Activated CD4-positive, alpha-beta T cell treated with anti-CD3 and anti-CD28 coated beads for 36 hours (primary cell): ENCODE measurements around the gene AAMP. TPM values are rescaled to one million over a fixed set of nuclear protein-coding genes. Genes with fewer than 3 reads are reported as not detected.
"Not testable (repeated sequence)": the region's sequence is repeated elsewhere in the genome, so short reads cannot be mapped to it uniquely, and the experiment has no call there.

Experiments
- ATAC-seq: fragments of 200-7000 bp; cut with Tn5 transposase; one replicate; pipeline ENCODE4 v1.10.0; 2021; ENCODE audit warnings: mild to moderate bottlenecking, moderate library complexity
- CTCF ChIA-PET: fragments of 350-600 bp; sonication (Branson Sonifier 250); formaldehyde crosslinking; loops from one replicate; lab custom pipeline; 2021; ENCODE audit warnings: antibody characterized with exemption; lab: Charles Lee
- POLR2A ChIA-PET: fragments of 350-600 bp; sonication (Branson Sonifier 250); formaldehyde crosslinking; loops from one replicate; lab custom pipeline; 2021; ENCODE audit warnings: antibody characterized with exemption, inconsistent platforms; lab: Charles Lee
- DNase-seq: peaks from one replicate; pipeline ENCODE4 v3.0.0-alpha.2; 2020
- H3K27ac Mint-ChIP-seq: one replicate; pipeline ENCODE4 v1.8.0; 2021; ENCODE audit warnings: mixed read lengths
- H3K27me3 Mint-ChIP-seq: one replicate; pipeline ENCODE4 v1.8.0; 2021; ENCODE audit warnings: mixed read lengths
- H3K36me3 Mint-ChIP-seq: one replicate; pipeline ENCODE4 v1.8.0; 2021; ENCODE audit warnings: low read depth, mixed read lengths
- H3K4me1 Mint-ChIP-seq: one replicate; pipeline ENCODE4 v1.8.0; 2021; ENCODE audit warnings: mixed read lengths
- H3K4me3 Mint-ChIP-seq: one replicate; pipeline ENCODE4 v1.8.0; 2021; ENCODE audit warnings: mild to moderate bottlenecking, moderate library complexity, mixed read lengths
- H3K9me3 Mint-ChIP-seq: one replicate; pipeline ENCODE4 v1.8.0; 2021; ENCODE audit warnings: low read depth, mixed read lengths
- intact Hi-C, 2 experiments: fragments of 100-400 bp; cut with DNase I in 1 of 2; cut with micrococcal nuclease in 1 of 2; formaldehyde crosslinking; loops; one replicate each; pipeline versions ENCODE4 v1.14.2 to v1.15.1; 2022 to 2024; cut with DNase I, micrococcal nuclease
- total RNA-seq, 2 experiments: library from RNA; stranded (reverse); gene quantifications; one replicate each; pipeline ENCODE4 v1.2.3, GENCODE V29; 2021

The AAMP gene
- total RNA-seq, 2 experiments from 2014 or later, result 49.7 to 72.2 TPM

DNA sequence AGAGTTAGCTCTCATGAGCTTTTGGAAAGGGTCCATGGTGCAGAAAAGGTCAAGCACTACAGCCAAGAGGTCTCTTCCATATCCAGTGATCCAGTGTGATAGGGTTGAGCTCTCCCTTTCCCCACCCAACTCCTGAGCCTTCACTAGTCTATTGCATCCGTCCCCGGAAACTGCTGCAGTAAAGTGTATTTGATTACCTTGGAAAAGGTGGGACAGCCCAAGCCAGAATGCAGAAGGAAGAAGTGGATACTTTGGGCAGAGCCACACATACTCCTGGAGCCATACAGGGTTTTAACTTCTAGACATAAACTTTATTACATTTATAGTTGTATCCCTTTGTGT, 3.9 kb upstream of the AAMP start:
- Mint-ChIP-seq H3K27me3 (no peaks in the 10 kb centered on the region), H3K9me3 (no peaks in the 10 kb centered on the region), H3K36me3 (peaks cover 46% of the 10 kb centered on the region), H3K4me3 (no peak overlapping the region), H3K27ac (peak overlapping the region; percentile 43), H3K4me1 (peaks cover 26% of the 10 kb centered on the region)
- no peak for DNase-seq
- POLR2A ChIA-PET, result interaction anchor here (0.8 kb wide), 1 partner anchor 13 kb away, joined by 3 read pairs; no protein-coding TSS in a partner anchor
- intact Hi-C loops, result loop anchor here (5.0 kb wide), 2 partner anchors 1113 to 1862 kb away; partner anchors contain the start of genes DNPEP (in 1 of the 2) and SMARCAL1 (in 1 of the 2)
- no peak for ATAC-seq
- CTCF ChIA-PET, result interaction anchor here (1.1 to 7.4 kb wide), 8 partner anchors 10 to 574 kb away, joined by 3 to 205 read pairs (median 6); partner anchors contain the start of genes CATIP and TMBIM1

GRCh38 chr2:218273214-218273907, 3.4 kb upstream of the AAMP start:
- not testable (repeated sequence) for H3K27me3 Mint-ChIP-seq, ATAC-seq, H3K9me3 Mint-ChIP-seq, DNase-seq, H3K4me3 Mint-ChIP-seq
- peak overlapping the region; percentile 43 for H3K27ac Mint-ChIP-seq
- POLR2A ChIA-PET, result interaction anchor here (0.8 kb wide), 1 partner anchor 14 kb away, joined by 3 read pairs; no protein-coding TSS in a partner anchor
- H3K36me3 Mint-ChIP-seq, result peaks cover 44% of the 10 kb centered on the region
- peaks cover 26% of the 10 kb centered on the region for H3K4me1 Mint-ChIP-seq
- CTCF ChIA-PET, result interaction anchor here (0.8 to 7.4 kb wide), 13 partner anchors 10 to 574 kb away, joined by 3 to 205 read pairs (median 4); partner anchors contain the start of genes CATIP and TMBIM1
- intact Hi-C loops, result loop anchor here (5.0 kb wide), 2 partner anchors 1114 to 1861 kb away; partner anchors contain the start of genes DNPEP (in 1 of the 2) and SMARCAL1 (in 1 of the 2)

DNA sequence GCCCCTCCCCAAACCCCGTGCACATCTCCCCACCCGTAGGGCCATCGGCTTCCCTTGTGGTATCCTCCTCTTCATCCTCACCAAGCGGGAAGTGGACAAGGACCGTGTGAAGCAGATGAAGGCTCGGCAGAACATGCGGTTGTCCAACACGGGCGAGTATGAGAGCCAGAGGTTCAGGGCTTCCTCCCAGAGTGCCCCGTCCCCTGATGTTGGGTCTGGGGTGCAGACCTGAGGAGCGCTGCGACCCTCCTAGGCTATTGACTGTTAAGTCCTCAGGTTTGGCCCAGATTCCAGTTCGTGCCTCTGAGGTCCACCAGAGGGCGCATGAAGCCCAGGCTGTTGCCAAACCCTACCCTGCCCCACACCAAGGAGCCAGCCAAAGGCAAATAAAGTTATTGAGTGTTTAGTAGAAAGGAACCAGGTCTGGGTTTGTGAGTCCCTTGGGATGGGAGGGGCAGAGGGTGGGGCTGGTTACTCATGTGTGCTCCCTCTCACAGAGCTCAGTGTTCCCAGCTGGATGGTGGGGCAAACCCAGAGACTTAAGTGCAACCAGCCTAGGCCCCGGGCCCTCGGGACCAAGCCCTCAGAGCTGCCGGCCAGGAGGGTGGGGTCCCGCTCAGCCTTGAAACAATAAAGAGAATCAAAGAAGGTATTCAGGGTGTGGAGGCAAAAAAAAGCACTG, 2.7 kb upstream of the AAMP start:
- ChIA-PET POLR2A (interaction anchor here (0.7 kb wide), 1 partner anchor 12 kb away, joined by 3 read pairs; no protein-coding TSS in a partner anchor), CTCF (interaction anchor here (0.6 to 7.4 kb wide), 18 partner anchors 9 to 575 kb away, joined by 3 to 205 read pairs (median 6); partner anchors contain the start of genes CATIP and TMBIM1)
- Mint-ChIP-seq H3K4me3 (no peak overlapping the region), H3K4me1 (peaks cover 28% of the 10 kb centered on the region), H3K27ac (no peak overlapping the region), H3K27me3 (no peaks in the 10 kb centered on the region), H3K36me3 (peaks cover 42% of the 10 kb centered on the region), H3K9me3 (no peaks in the 10 kb centered on the region)
- intact Hi-C loops, result loop anchor here (1.0 to 5.0 kb wide), 3 partner anchors 84 to 1860 kb away; partner anchors contain the start of genes CATIP (in 1 of the 2), DNPEP (in 1 of the 2) and SMARCAL1 (in 1 of the 2)
- ATAC-seq (peak; percentile 21), DNase-seq (peak; percentile 88)

DNA sequence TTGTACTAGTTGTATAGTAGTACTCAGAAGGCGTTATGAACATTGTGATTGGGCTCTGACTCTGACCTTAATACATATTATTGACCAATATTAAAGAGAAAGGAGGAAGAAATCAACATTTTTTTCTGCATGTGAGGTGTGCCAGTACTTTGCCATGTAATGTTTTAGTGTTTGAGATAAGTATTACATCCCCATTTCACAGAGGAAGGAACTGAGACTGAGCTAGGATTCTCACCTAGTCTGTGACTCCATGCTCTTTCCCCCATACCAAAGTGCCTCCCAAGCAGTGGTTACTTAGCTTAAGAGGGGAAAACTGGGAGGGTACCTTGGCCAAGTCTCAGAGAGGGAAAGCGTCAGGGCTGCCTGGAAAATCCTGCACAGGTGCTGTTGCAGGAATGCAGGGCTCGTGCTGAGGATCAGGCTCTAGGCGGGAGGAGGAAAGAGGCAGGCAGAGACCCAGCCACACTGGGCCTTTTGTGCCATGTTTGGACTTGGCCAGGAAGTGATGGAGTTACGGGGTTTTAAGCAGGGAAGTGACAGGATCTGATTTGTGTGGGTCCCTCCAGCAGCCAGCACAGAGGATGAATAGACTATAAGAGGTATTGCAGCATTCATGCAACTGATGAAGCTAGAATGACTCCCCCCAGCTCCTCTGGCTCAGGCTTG, 2.1 kb upstream of the AAMP start:
- Mint-ChIP-seq H3K4me3 (peak overlapping the region; percentile 88), H3K9me3 (no peaks in the 10 kb centered on the region), H3K36me3 (peaks cover 43% of the 10 kb centered on the region), H3K27me3 (no peaks in the 10 kb centered on the region), H3K4me1 (peaks cover 34% of the 10 kb centered on the region), H3K27ac (peak overlapping the region; percentile 3)
- intact Hi-C loops, result loop anchor here (1.0 to 5.0 kb wide), 6 partner anchors 84 to 1860 kb away; partner anchors contain the start of genes BCS1L (in 1 of the 2), CATIP (in 1 of the 2), DNPEP (in 1 of the 2) and GMPPA (in 1 of the 2)
- ChIA-PET CTCF (interaction anchor here (0.6 to 7.4 kb wide), 24 partner anchors 11 to 593 kb away, joined by 3 to 205 read pairs (median 4); partner anchors contain the start of genes CATIP, GPBAR1 and TMBIM1), POLR2A (interaction anchor here (0.6 to 2.3 kb wide), 4 partner anchors 12 to 85 kb away, joined by 3 to 24 read pairs (median 6); no protein-coding TSS in a partner anchor)
- no peak for ATAC-seq
- DNase-seq, result no peak

DNA sequence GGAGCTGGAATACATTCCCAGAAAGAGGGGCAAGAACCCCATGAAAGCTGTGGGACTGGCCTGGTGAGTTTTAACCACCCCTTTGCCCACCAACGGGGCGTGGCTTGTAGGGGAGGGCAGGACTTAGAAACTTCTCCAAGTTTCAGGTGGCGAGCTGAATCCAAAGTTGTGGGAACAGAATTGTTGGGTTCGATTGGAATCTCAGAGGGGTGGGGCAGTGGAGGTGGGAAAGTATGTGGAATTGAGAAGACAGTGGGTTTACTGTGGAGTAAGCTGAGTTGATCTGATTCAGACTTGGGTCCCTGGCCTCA, 1.5 kb upstream of the AAMP start:
- H3K36me3 Mint-ChIP-seq, result peaks cover 38% of the 10 kb centered on the region
- no peaks in the 10 kb centered on the region for H3K9me3 Mint-ChIP-seq
- DNase-seq (no peak), ATAC-seq (no peak)
- CTCF ChIA-PET, result interaction anchor here (0.6 to 7.4 kb wide), 19 partner anchors 10 to 593 kb away, joined by 3 to 205 read pairs (median 4); partner anchors contain the start of genes CATIP, GPBAR1 and TMBIM1
- intact Hi-C loops, result loop anchor here (2.0 to 5.0 kb wide), 5 partner anchors 387 to 1859 kb away; partner anchors contain the start of genes BCS1L (in 1 of the 2), DNPEP (in 1 of the 2), GMPPA (in 1 of the 2) and SMARCAL1 (in 1 of the 2)
- H3K4me3 Mint-ChIP-seq, result peak overlapping the region; percentile 88
- no peaks in the 10 kb centered on the region for H3K27me3 Mint-ChIP-seq
- POLR2A ChIA-PET, result interaction anchor here (0.6 to 2.3 kb wide), 3 partner anchors 15 to 85 kb away, joined by 3 to 24 read pairs (median 9); no protein-coding TSS in a partner anchor
- H3K4me1 Mint-ChIP-seq, result peaks cover 34% of the 10 kb centered on the region
- H3K27ac Mint-ChIP-seq, result peak overlapping the region; percentile 86

GRCh38 chr2:218270721-218271486, 967 bp upstream of the AAMP start:
- CTCF ChIA-PET, result interaction anchor here (0.6 to 7.4 kb wide), 25 partner anchors 9 to 401 kb away, joined by 3 to 205 read pairs (median 4); partner anchors contain the start of genes ARPC2, CATIP, GPBAR1 and RNF25
- H3K27me3 Mint-ChIP-seq, result no peaks in the 10 kb centered on the region
- POLR2A ChIA-PET, result interaction anchor here (0.6 to 2.3 kb wide), 9 partner anchors 11 to 216 kb away, joined by 3 to 24 read pairs (median 4); partner anchors contain the start of gene ARPC2
- intact Hi-C loops, result loop anchor here (1.0 to 5.0 kb wide), 16 partner anchors 15 to 1859 kb away; partner anchors contain the start of genes ARPC2 (in 2 of the 2), CNOT9 (in 2 of the 2), TMBIM1 (in 2 of the 2) and USP37 (in 2 of the 2)
- H3K4me1 Mint-ChIP-seq, result peaks cover 34% of the 10 kb centered on the region
- H3K9me3 Mint-ChIP-seq, result no peaks in the 10 kb centered on the region
- H3K27ac Mint-ChIP-seq, result peak overlapping the region; percentile 86
- peaks cover 36% of the 10 kb centered on the region for H3K36me3 Mint-ChIP-seq
- peak overlapping the region; percentile 88 for H3K4me3 Mint-ChIP-seq
- DNase-seq (no peak), ATAC-seq (no peak)

DNA sequence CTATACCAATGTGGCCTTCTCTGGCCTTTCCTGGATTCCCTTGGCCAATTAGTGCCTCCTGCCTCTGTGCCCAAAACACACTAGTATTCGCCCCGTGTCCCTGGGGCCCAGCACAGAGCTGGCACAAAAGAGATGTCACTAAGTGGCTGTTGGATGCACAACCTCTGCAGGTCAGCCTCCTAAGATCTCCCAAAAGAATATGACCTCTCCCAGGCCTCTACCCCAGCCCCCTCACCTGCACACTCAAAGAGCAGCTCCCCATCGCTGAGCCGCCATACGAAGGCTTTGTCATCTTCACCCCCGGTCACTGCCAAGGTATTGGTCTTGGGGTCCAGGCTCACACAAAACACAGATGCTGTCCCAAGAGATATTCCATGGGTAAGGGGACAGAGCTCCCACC, 2.7 kb downstream of the AAMP start:
- H3K9me3 Mint-ChIP-seq, result no peaks in the 10 kb centered on the region
- intact Hi-C loops, result no loop called here
- H3K36me3 Mint-ChIP-seq, result peaks cover 27% of the 10 kb centered on the region
- POLR2A ChIA-PET, result interaction anchor here (0.8 kb wide), 1 partner anchor 19 kb away, joined by 3 read pairs; no protein-coding TSS in a partner anchor
- peak overlapping the region; percentile 17 for H3K4me3 Mint-ChIP-seq
- peaks cover 29% of the 10 kb centered on the region for H3K4me1 Mint-ChIP-seq
- no peak for DNase-seq
- CTCF ChIA-PET, result interaction anchor here (0.9 to 1.8 kb wide), 3 partner anchors 10 to 464 kb away, joined by 3 to 7 read pairs (median 4); no protein-coding TSS in a partner anchor
- no peak for ATAC-seq
- no peaks in the 10 kb centered on the region for H3K27me3 Mint-ChIP-seq
- peak overlapping the region; percentile 42 for H3K27ac Mint-ChIP-seq

DNA sequence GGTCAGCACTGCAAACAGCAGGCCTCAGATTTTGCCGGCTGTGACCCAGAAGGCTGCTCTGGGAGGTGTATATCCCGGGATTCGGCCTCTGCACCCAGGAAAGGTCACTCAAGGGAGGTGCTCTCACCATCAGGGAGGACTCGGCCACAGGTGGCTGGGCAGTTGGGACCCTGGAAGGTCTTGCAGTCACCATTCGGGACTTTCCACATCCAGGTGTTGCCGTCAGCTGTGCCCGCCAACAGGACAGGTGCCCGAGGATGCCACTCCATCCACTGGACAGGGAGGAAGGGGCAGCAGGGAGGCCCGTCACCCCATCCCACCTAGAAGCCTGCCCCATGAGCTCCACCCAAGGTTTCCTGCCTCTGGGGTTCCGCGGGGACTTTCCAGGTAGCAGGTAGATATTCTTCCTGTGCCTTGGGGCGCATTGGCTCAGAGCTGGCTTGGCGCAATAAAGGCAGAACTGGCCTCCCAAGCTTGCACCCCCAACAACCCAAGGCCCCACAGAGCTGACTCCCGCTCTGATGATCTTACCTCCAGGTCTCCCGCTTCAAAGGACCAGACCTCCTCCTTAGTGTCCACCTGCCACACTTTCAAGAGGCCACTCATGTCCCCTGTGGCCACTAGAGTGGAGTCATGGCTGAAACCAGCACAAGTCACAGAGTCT, 3.5 kb downstream of the AAMP start:
- H3K9me3 Mint-ChIP-seq, result no peaks in the 10 kb centered on the region
- intact Hi-C loops, result no loop called here
- ATAC-seq, result no peak
- no peak overlapping the region for H3K27ac Mint-ChIP-seq
- H3K4me3 Mint-ChIP-seq, result no peak overlapping the region
- POLR2A ChIA-PET, result no interaction called here
- CTCF ChIA-PET, result interaction anchor here (0.7 to 1.8 kb wide), 3 partner anchors 9 to 126 kb away, joined by 3 to 7 read pairs (median 4); no protein-coding TSS in a partner anchor
- no peaks in the 10 kb centered on the region for H3K27me3 Mint-ChIP-seq
- DNase-seq, result no peak
- peaks cover 21% of the 10 kb centered on the region for H3K4me1 Mint-ChIP-seq
- peaks cover 24% of the 10 kb centered on the region for H3K36me3 Mint-ChIP-seq

- intact Hi-C loops, result no loop called here
- CTCF ChIA-PET, result interaction anchor here (0.7 to 0.8 kb wide), 2 partner anchors 9 to 49 kb away, joined by 3 read pairs; no protein-coding TSS in a partner anchor
- DNase-seq (no peak), ATAC-seq (no peak)
- POLR2A ChIA-PET, result no interaction called here
- H3K9me3 Mint-ChIP-seq, result no peaks in the 10 kb centered on the region
- H3K27me3 Mint-ChIP-seq, result no peaks in the 10 kb centered on the region
- H3K27ac Mint-ChIP-seq, result no peak overlapping the region
- peaks cover 26% of the 10 kb centered on the region for H3K36me3 Mint-ChIP-seq
- H3K4me1 Mint-ChIP-seq, result peaks cover 16% of the 10 kb centered on the region
- H3K4me3 Mint-ChIP-seq, result no peak overlapping the region
Measured at GRCh38 chr2:218265626-218266025, 4.3 kb downstream of the AAMP start.
